Endothelial cell of umbilical vein (primary cell): ENCODE measurements around the gene TMEM54. TPM values are rescaled to one million over a fixed set of nuclear protein-coding genes. Genes with fewer than 3 reads are reported as not detected.

Experiments used
- BruUV-seq: library from RNA; stranded (reverse); fragments of 400-500 nt; replicated peaks from 2 replicates; lab custom pipeline; 2021; lab: Mats Ljungman, UMichigan
- CTCF ChIA-PET: fragments of 300-600, 350-600 bp; sonication (Branson Sonifier 250); formaldehyde crosslinking; loops from one replicate; lab custom pipeline; 2021; ENCODE audit warnings: antibody characterized with exemption, inconsistent platforms; lab: Charles Lee
- POLR2A ChIA-PET: fragments of 300-600, 350-600 bp; sonication (Branson Sonifier 250); formaldehyde crosslinking; loops from one replicate; lab custom pipeline; 2021; ENCODE audit warnings: antibody characterized with exemption, inconsistent platforms; lab: Charles Lee
- DNase-seq: peaks from one replicate; pipeline ENCODE4 v3.0.0-alpha.2; 2011; ENCODE audit warnings: low read depth, low spot score
- FAIRE-seq: peaks from 2 replicates; lab custom pipeline; 2011; peaks lifted over from hg19 to GRCh38; lab: Jason Lieb, UNC
- H2AFZ ChIP-seq: 2 replicates; pipeline ENCODE4 v1.6.0; 2012; ENCODE audit warnings: low read depth, low read length, control low read depth, inconsistent platforms
- H3K27ac ChIP-seq: 2 replicates; pipeline ENCODE4 v1.5.1; 2011; ENCODE audit warnings: low read depth, mild to moderate bottlenecking, control low read depth, low read length, moderate library complexity; ENCODE audit not compliant: insufficient read depth
- H3K27me3 ChIP-seq, 2 experiments: 2 replicates each; pipeline versions ENCODE4 v1.6.0 to v1.6.1; 2011; ENCODE audit warnings: low read length in 2 of 2, mixed read lengths in 1 of 2; ENCODE audit not compliant: control insufficient read depth in 2 of 2, insufficient read depth in 2 of 2
- H3K36me3 ChIP-seq, 2 experiments: 2 replicates in 1 of 2; 3 replicates in 1 of 2; pipeline ENCODE4 v1.5.1; 2011; ENCODE audit warnings: low read length in 2 of 2, mild to moderate bottlenecking in 1 of 2, moderate library complexity in 1 of 2; ENCODE audit not compliant: control insufficient read depth in 2 of 2, insufficient read depth in 2 of 2; ENCODE audit errors: extremely low read depth in 1 of 2
- H3K4me1 ChIP-seq: 3 replicates; pipeline ENCODE4 v1.5.1; 2011; ENCODE audit warnings: mild to moderate bottlenecking, low read length; ENCODE audit not compliant: control insufficient read depth, insufficient read depth; ENCODE audit errors: extremely low read depth
- H3K4me2 ChIP-seq: 2 replicates; pipeline ENCODE4 v1.6.1; 2011; ENCODE audit warnings: low read length, control low read depth, mixed read lengths; ENCODE audit not compliant: insufficient read depth
- H3K4me3 ChIP-seq, 3 experiments: fragments of 200-600 bp in 1 of 3; sonication (generic), shearing (Covaris generic) in 1 of 3; replicated peaks in 1 of 3; 2 replicates each; pipeline ENCODE4 v1.5.1; 2011 to 2016; ENCODE audit warnings: control low read depth in 3 of 3, low read length in 3 of 3, mild to moderate bottlenecking in 2 of 3, inconsistent platforms in 1 of 3, low read depth in 1 of 3, moderate library complexity in 1 of 3; ENCODE audit not compliant: insufficient read depth in 1 of 3
- H3K79me2 ChIP-seq: 2 replicates; pipeline ENCODE4 v1.6.0; 2012; ENCODE audit warnings: low read length, inconsistent platforms; ENCODE audit not compliant: control insufficient read depth, insufficient read depth
- H3K9ac ChIP-seq: replicated peaks from 2 replicates; pipeline ENCODE3; 2011; ENCODE audit warnings: low read length, control low read depth; ENCODE audit not compliant: insufficient read depth; ENCODE audit errors: extremely low read depth
- H3K9me1 ChIP-seq: replicated peaks from 3 replicates; pipeline ENCODE4 v1.6.0; 2011; ENCODE audit warnings: mild to moderate bottlenecking, low read length; ENCODE audit not compliant: control insufficient read depth, insufficient read depth; ENCODE audit errors: extremely low read depth
- H3K9me3 ChIP-seq: replicated peaks from 2 replicates; pipeline ENCODE4 v1.5.1; 2012; ENCODE audit warnings: low read length, inconsistent platforms; ENCODE audit not compliant: control insufficient read depth, insufficient read depth
- H4K20me1 ChIP-seq: replicated peaks from 2 replicates; pipeline ENCODE3; 2011; ENCODE audit warnings: mild to moderate bottlenecking, low read length; ENCODE audit not compliant: control insufficient read depth, insufficient read depth; ENCODE audit errors: extremely low read depth
- EZH2 ChIP-seq: IDR thresholded peaks from 2 replicates; pipeline ENCODE4 v1.6.1; 2012; ENCODE audit warnings: borderline replicate concordance, low read depth, mild to moderate bottlenecking, moderate library complexity, low read length, inconsistent platforms; ENCODE audit not compliant: severe bottlenecking
- GATA2 ChIP-seq: IDR thresholded peaks from 2 replicates; pipeline ENCODE4 v1.7.0; 2011; ENCODE audit warnings: low read depth, mild to moderate bottlenecking, moderate library complexity, mixed read lengths, low read length; ENCODE audit not compliant: insufficient read length, insufficient read depth
- JUN ChIP-seq: IDR thresholded peaks from 2 replicates; pipeline ENCODE4 v1.6.1; 2011; ENCODE audit warnings: borderline replicate concordance, low read depth; ENCODE audit not compliant: insufficient read length, insufficient read depth
- POLR2A ChIP-seq: IDR thresholded peaks from 2 replicates; pipeline ENCODE4 v1.6.1; 2012; ENCODE audit warnings: low read depth, mild to moderate bottlenecking, control low read depth, low read length
- POLR2AphosphoS5 ChIP-seq: IDR thresholded peaks from 2 replicates; pipeline ENCODE4 v1.6.1; 2012; ENCODE audit warnings: low read depth, mild to moderate bottlenecking, control low read depth, low read length, moderate library complexity; ENCODE audit not compliant: insufficient read depth
- dilution Hi-C: fragments of 300-500 bp; cut with MboI; formaldehyde crosslinking; loops from one replicate; pipeline ENCODE4 v1.15.0; 2019; ENCODE audit warnings: low sequenced_read_pairs; ENCODE audit not compliant: extremely low pct_ligation_motif_present
- intact Hi-C: fragments of 100-400 bp; cut with micrococcal nuclease; formaldehyde crosslinking; loops from one replicate; pipeline ENCODE4 v1.10.0; 2022
- polyA plus RNA-seq, 4 experiments: library from polyadenylated mRNA; depleted of rRNA in 3 of 4; stranded (reverse) in 3 of 4; unstranded in 1 of 4; fragments of >200 nt; gene quantifications; 2 replicates each; pipeline versions ENCODE4 v1.2.1 to v1.2.3, GENCODE V29; 2011 to 2012; ENCODE audit warnings: missing spikeins in 1 of 4
- total RNA-seq: library from RNA; stranded (reverse); gene quantifications from 2 replicates; pipeline ENCODE4 v1.2.3, GENCODE V29; 2021

TMEM54 gene
- total and polyA plus RNA-seq, 2 donors (not counting 3 experiments of a cell fraction or from before 2014, with no cell fraction given) = 23.6 to 77.2 TPM

- no peaks in the 10 kb centered on the region for H3K9me1 ChIP-seq
- dilution Hi-C loops = no loop called here
- no TSS peak for BruUV-seq
- FAIRE-seq (no peak), DNase-seq (no peak)
- no peak overlapping the region for H3K4me3 ChIP-seq
- no peak overlapping the region for H3K27ac ChIP-seq
- no peak overlapping the region for H2AFZ ChIP-seq
- intact Hi-C loops = no loop called here
- no peak for TF ChIP-seq GATA2
- no peak for TF ChIP-seq EZH2
- TF ChIP-seq JUN = no peak
- TF ChIP-seq POLR2AphosphoS5 = no peak
- no peak for TF ChIP-seq POLR2A
- no peaks in the 10 kb centered on the region for H3K36me3 ChIP-seq
- no peaks in the 10 kb centered on the region for H3K9me3 ChIP-seq
- H3K9ac ChIP-seq = no peak overlapping the region
- no peaks in the 10 kb centered on the region for H4K20me1 ChIP-seq
- ChIA-PET POLR2A (no interaction called here), CTCF (interaction anchor here (5.7 kb wide), 1 partner anchor 13 kb away, joined by 51 read pairs; no protein-coding TSS in a partner anchor)
- no peak overlapping the region for H3K4me2 ChIP-seq
- H3K79me2 ChIP-seq = no peaks in the 10 kb centered on the region
- H3K4me1 ChIP-seq = no peaks in the 10 kb centered on the region
- H3K27me3 ChIP-seq = peaks cover 24 to 27% of the 10 kb centered on the region in 2 experiments
These were observed 11.4 kb downstream of the TMEM54 start for GRCh38 chr1:32889731-32890278.

GRCh38 chr1:32888677-32889420 lies 12.3 kb downstream of the TMEM54 start:
- no peak for TF ChIP-seq POLR2AphosphoS5
- no peak for TF ChIP-seq POLR2A
- TF ChIP-seq EZH2 = no peak
- TF ChIP-seq GATA2 = no peak
- H3K4me1 ChIP-seq = no peaks in the 10 kb centered on the region
- H3K36me3 ChIP-seq = no peaks in the 10 kb centered on the region
- no peak overlapping the region for H3K9ac ChIP-seq
- CTCF ChIA-PET = interaction anchor here (0.8 to 5.7 kb wide), 4 partner anchors 8 to 17 kb away, joined by 3 to 51 read pairs (median 16); no protein-coding TSS in a partner anchor
- no peak overlapping the region for H3K4me2 ChIP-seq
- H3K4me3 ChIP-seq = no peak overlapping the region
- intact Hi-C loops (no loop called here), dilution Hi-C loops (no loop called here)
- DNase-seq (no peak), FAIRE-seq (no peak)
- no peaks in the 10 kb centered on the region for H3K9me1 ChIP-seq
- no peak overlapping the region for H3K27ac ChIP-seq
- BruUV-seq = no TSS peak
- H3K79me2 ChIP-seq = no peaks in the 10 kb centered on the region
- H4K20me1 ChIP-seq = no peaks in the 10 kb centered on the region
- no peaks in the 10 kb centered on the region for H3K9me3 ChIP-seq
- POLR2A ChIA-PET = no interaction called here
- H2AFZ ChIP-seq = no peak overlapping the region
- H3K27me3 ChIP-seq = peaks cover 25 to 32% of the 10 kb centered on the region in 2 experiments
